K562 (cell line): ENCODE data around the gene SNX27.
"Not testable (repeated sequence)": the region's sequence is repeated elsewhere in the genome, so short reads cannot be mapped to it uniquely, and the experiment has no call there.

Source experiments
- ARNT ChIP-seq, 2 experiments: fragments of 450-650 bp; IDR thresholded peaks; 2 replicates each; pipeline ENCODE4 v1.6.1; 2016; ENCODE audit warnings: mild to moderate bottlenecking in 1 of 2
- CHD2 ChIP-seq: IDR thresholded peaks from 2 replicates; pipeline ENCODE4 v1.6.1; 2011; ENCODE audit warnings: low read depth, low read length
- E2F4 ChIP-seq: sonication (generic); formaldehyde crosslinking; IDR thresholded peaks from 2 replicates; pipeline ENCODE4 v1.8.0; 2022; ENCODE audit warnings: mild to moderate bottlenecking, low read depth, missing genetic modification reagents
- FOXK2 ChIP-seq, 2 experiments: fragments of 450-650 bp; IDR thresholded peaks in 1 of 2; conservative IDR thresholded peaks in 1 of 2; 2 replicates each; pipeline ENCODE4 v1.6.1; 2016; ENCODE audit warnings: low read depth in 2 of 2, mild to moderate bottlenecking in 1 of 2
- FOXM1 ChIP-seq, 2 experiments: fragments of 450-650 bp in 1 of 2; sonication (generic) in 1 of 2; formaldehyde crosslinking in 1 of 2; IDR thresholded peaks; 2 replicates each; pipeline versions ENCODE4 v1.6.1 to v1.9.0; 2017 to 2022; ENCODE audit warnings: low read depth in 2 of 2, mild to moderate bottlenecking in 2 of 2, missing genetic modification reagents in 1 of 2, moderate library complexity in 1 of 2
- GTF2E2 ChIP-seq: fragments of 200-800 bp; sonication (Bioruptor generic); IDR thresholded peaks from 2 replicates; pipeline ENCODE4 v1.6.1; 2016; ENCODE audit warnings: missing genetic modification characterization, missing compliant biosample characterization
- MCM2 ChIP-seq: fragments of 450-650 bp; IDR thresholded peaks from 2 replicates; pipeline ENCODE4 v1.6.1; 2017; ENCODE audit warnings: low read depth, mild to moderate bottlenecking
- YY1 ChIP-seq, 3 experiments: IDR thresholded peaks; 2 replicates each; pipeline ENCODE4 v1.6.1; 2011; ENCODE audit warnings: low read length in 2 of 3, mild to moderate bottlenecking in 2 of 3, moderate library complexity in 2 of 3, borderline replicate concordance in 1 of 3, control low read depth in 1 of 3, low read depth in 1 of 3; ENCODE audit not compliant: insufficient read depth in 3 of 3, insufficient replicate concordance in 2 of 3, control insufficient read depth in 1 of 3, insufficient read length in 1 of 3; ENCODE audit errors: extremely low read depth in 1 of 3
- TF ChIP-seq, protein P1 (sequence below): sonication (generic); formaldehyde crosslinking; IDR thresholded peaks from 2 replicates; pipeline ENCODE4 v1.8.1; 2022; ENCODE audit warnings: missing genetic modification reagents

GRCh38 chr1:151670036-151670675, 58.3 kb downstream of the SNX27 start:
- TF ChIP-seq MCM2; FOXK2 (conservative IDR thresholded peaks at IDR 0.05 in 1 of 2, IDR thresholded peaks at IDR 0.05 in 1 of 2; ENCODE audit: low read depth in 2 of 2); GTF2E2 (tag); E2F4 (CRISPR knock-in tag); YY1 (IDR thresholded peaks at IDR 0.05; ENCODE audit: borderline replicate concordance in 1 of 3, control insufficient read depth in 1 of 3, extremely low read depth in 1 of 3, insufficient read depth in 3 of 3, insufficient read length in 1 of 3, insufficient replicate concordance in 2 of 3, low read depth in 1 of 3, low read length in 2 of 3); FOXM1 (IDR thresholded peaks at IDR 0.05; ENCODE audit: low read depth); FOXM1 (CRISPR knock-in tag; IDR thresholded peaks at IDR 0.05; ENCODE audit: low read depth); CHD2; ARNT (IDR thresholded peaks at IDR 0.05): not testable (repeated sequence)
- TF ChIP-seq, protein P1, sequence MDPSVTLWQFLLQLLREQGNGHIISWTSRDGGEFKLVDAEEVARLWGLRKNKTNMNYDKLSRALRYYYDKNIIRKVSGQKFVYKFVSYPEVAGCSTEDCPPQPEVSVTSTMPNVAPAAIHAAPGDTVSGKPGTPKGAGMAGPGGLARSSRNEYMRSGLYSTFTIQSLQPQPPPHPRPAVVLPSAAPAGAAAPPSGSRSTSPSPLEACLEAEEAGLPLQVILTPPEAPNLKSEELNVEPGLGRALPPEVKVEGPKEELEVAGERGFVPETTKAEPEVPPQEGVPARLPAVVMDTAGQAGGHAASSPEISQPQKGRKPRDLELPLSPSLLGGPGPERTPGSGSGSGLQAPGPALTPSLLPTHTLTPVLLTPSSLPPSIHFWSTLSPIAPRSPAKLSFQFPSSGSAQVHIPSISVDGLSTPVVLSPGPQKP (CRISPR knock-in tag): not testable (repeated sequence)
